ENCODE data around the gene C1orf105.

GRCh38 chr1:172448995-172449584, 28.6 kb downstream of the C1orf105 start:
- TF ChIP-seq CTCF (conservative IDR thresholded peaks at IDR 0.05; ENCODE audit: low read depth, low read length) (no peak), EZH2 (IDR thresholded peaks at IDR 0.05; ENCODE audit: borderline replicate concordance, low read depth, low read length, poor library complexity, severe bottlenecking) (no peak)

All from A673 (cell line).